HG02973 (cell line): Measurements from ENCODE around the gene ICAM2.
A peak's percentile ranks its signal among the peaks of the same experiment; 100 is the strongest.
"Not testable (repeated sequence)": the region's sequence is repeated elsewhere in the genome, so short reads cannot be mapped to it uniquely, and the experiment has no call there.

ENCODE experiments used
- ATAC-seq: cut with Tn5 transposase; IDR thresholded peaks from one replicate; pipeline ENCODE4 v1.9.1; 2021; ENCODE audit warnings: moderate library complexity; ENCODE audit not compliant: unreplicated experiment

ICAM2 gene

GRCh38 chr17:64045176-64045575, 24.7 kb upstream of the ICAM2 start:
- no peak for ATAC-seq

DNA sequence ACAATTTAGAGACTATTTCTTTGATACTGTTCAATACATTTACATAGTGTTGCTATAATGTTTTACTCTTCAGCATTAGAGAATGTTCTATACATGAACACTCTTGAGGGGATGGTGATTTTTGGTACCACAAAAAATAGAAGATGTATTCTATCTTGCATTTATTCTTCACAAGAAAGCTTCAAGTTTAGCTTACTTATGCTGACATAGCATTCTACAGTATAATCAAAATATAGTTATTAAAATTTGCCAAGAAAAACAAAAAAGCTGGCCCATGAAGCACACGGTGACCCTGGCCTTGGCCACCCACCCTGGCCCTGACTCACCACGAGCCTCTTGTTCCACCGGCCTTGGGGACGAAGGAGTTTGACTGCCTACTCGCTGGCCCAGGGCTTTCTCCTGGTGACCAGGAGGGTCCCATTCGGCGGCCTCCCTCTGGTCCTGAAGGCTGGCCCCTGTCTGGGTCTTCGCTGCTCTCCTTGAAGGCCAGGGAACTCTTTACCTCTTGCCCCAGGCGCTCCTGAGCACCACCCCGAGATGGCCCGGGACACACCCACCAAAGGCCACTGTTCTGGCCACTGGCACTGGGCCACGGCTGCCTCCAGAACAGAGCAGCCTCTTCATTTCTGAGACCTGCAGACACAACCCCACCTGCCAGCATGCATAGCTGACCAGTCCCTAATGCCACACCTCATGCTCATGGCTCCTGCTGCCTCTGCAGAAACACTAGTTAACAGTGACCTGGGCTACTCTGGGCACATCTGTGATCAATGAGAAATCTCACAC, 22.5 kb upstream of the ICAM2 start:
- ATAC-seq: no peak

DNA sequence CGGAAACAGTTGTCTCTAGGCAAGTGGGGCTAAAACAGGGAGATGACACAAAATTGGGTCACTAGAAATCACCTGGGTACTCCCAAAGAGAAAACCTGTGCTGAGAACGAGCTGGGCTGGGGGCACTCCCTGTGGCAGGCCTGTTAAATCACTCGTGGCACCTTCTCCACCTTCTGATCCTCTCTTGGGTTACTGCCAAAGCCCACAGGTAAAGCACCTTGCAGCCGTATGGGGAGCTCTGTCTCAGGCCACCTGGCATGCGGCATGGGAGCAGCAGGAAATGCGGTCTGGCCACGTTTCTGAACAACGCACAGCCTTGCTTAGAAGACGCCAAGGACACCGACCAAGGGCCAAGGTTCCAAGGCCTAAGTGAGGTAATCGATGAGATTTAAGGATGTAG, 21.5 kb upstream of the ICAM2 start:
- ATAC-seq: no peak

DNA sequence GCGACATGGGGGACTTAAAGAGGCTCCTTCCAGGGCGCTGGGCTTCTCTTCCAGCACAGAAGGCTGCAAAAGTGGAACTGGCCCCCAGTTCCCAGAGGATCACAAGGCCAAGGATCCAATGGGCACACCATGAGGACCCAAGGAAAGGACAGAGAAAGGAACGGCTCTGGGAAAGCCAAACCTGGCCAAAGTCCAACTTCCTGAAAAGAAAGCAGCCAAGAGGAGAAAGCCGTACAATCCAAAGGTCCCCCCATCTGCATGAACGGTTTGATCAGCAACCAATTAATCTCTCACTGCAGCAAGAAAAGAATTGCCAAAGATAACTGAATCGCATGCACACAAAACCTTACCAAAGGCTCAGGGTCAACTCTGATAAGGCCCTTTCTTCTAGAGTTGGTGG, 19.8 kb upstream of the ICAM2 start:
- no peak for ATAC-seq

- ATAC-seq: no peak
Observed at GRCh38 chr17:64039106-64039400, 18.6 kb upstream of the ICAM2 start.

- no peak for ATAC-seq
Observed at GRCh38 chr17:64038331-64039105, 18.1 kb upstream of the ICAM2 start.

DNA sequence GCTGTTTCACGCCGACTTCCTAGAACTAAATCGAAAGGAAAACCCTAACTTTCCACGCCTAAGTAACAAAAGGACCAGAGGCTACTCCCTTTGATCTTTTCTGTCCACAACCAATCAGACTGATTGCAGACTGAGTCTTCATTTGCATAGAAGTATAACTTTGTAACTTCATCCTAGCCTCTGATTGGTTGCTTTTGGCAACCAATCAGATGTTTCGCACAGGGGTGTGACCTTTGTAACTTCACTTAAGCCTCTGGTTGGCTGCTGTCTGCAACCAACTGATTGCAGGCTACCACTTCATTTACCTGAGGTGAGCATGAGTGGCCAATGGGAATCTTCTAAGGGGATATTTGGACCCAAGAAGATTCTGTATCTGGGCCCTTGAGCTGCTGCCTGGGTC, 17.4 kb upstream of the ICAM2 start:
- no peak for ATAC-seq

DNA sequence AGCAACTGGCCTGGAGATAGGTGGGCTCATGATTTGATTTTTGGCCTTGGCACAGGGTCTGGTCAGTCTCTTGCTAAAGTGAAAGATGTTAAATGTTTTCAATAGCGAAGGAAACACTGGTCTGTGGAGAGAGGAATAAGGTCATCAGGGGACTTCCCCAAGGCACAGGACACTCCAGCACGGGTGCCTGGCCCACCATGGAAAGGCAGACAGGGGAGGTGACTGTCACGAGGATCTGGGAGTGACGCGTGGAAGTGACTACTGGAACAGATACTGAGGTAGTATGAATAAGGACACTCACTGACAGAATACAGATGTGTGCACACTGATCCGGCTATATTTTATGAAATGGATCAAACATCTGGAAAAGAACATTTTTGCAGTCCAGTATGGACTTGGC, 16.7 kb upstream of the ICAM2 start:
- no peak for ATAC-seq

- ATAC-seq: no peak
Observed at GRCh38 chr17:64036198-64036922, 15.9 kb upstream of the ICAM2 start.

DNA sequence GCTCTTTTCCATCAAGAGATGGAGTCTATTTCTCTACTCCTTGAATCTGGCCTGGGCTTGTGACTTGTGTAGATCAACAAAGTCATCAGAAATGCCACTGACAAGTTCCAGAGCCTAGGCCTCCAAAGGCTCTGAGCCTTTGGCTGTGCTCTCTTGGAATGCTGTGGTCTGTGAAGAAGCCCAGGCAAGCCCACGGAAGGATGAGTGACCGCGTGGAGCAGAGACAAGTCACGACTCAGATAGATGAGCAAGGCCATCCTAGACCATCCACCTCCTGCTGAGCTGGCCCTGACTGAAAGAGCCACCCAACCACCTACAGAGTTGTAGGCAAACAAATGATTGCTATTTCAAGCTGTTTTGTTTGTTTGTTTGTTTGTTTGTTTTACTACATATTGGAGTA, 11.6 kb upstream of the ICAM2 start:
- no peak for ATAC-seq

DNA sequence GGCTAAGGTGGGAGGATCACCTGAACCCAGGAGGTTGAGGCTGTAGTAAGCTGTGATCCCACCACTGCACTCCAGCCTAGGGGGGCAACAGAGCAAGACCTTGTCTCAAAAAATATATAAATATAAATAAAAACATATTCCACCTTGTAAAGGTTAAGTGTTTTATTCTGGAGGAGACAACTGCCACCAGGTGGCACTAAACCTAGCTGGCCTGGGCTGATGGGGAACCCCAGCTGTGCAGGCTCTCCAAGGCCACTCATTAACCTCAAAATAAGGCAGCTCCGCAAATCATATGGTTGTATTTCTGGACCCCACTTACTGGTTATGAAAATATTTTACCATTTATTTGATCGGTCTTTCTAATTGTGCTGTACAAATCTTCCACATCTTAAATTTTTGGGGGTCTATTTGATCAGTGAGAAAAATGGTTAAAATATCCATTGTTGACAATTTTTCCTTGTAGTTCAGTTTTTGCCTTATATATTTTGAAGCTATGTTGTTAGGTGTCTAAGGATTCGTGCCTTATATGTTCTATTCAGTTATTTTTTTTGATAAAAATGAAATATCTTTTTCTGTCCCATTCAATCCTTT, 8.5 kb upstream of the ICAM2 start:
- no peak for ATAC-seq

- peak; percentile 58 for ATAC-seq
Observed at GRCh38 chr17:64025732-64026294, 5.4 kb upstream of the ICAM2 start.

- no peak for ATAC-seq
Observed at GRCh38 chr17:64024781-64025731, 4.6 kb upstream of the ICAM2 start.

- no peak for ATAC-seq
Observed at GRCh38 chr17:64024215-64024654, 3.8 kb upstream of the ICAM2 start.

DNA sequence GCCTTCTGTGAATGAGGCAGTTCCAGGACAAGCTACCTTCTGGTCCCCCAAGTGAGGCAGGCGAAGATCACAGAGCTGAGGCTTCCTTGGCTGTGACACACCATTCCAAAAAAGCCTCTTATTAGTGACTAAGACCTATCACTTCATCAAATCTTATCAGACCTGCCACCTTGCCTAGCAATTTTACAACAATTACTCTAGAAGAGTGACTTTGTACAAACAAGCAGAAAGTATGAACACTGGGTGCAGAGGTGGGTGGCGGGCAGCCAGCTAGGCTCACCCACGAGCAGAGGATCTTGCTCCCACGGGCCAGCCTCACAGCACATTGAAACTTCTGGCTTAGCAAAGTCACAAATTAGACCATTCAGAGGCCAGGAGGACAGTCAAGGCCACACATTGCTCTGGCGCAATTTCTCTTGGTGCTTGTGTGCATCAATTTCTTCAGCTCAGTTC, 2.2 kb upstream of the ICAM2 start:
- no peak for ATAC-seq

DNA sequence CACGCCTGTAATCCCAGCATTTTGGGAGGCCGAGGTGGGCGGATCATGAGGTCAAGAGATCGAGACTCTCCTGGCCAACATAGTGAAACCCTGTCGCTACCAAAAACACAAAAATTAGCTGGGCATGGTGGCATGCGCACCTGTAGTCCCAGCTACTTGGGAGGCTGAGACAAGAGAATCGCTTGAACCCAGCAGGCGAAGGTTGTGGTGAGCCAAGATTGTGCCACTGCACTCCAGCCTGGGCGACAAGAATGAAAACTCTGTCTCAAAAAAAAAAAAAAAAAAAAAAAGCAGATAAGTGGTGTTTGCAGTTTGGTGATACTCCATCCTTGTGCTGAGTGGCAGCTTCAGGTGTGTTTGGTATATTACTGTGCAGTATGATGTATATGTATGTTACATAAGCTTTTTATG, 877 bp downstream of the ICAM2 start:
- not testable (repeated sequence) for ATAC-seq

- ATAC-seq: no peak
Observed at GRCh38 chr17:64017381-64017980, 3.0 kb downstream of the ICAM2 start.

- no peak for ATAC-seq
Observed at GRCh38 chr17:64016974-64017373, 3.5 kb downstream of the ICAM2 start.

GRCh38 chr17:64016231-64016784, 4.1 kb downstream of the ICAM2 start:
- ATAC-seq: no peak
